ENCODE data around the gene ADAMTS8. TPM values are rescaled to one million over a fixed set of nuclear protein-coding genes. Genes with fewer than 3 reads are reported as not detected.

Gene ADAMTS8
- total RNA-seq, 1 experiment from 2014 or later, result 0.15 TPM

DNA sequence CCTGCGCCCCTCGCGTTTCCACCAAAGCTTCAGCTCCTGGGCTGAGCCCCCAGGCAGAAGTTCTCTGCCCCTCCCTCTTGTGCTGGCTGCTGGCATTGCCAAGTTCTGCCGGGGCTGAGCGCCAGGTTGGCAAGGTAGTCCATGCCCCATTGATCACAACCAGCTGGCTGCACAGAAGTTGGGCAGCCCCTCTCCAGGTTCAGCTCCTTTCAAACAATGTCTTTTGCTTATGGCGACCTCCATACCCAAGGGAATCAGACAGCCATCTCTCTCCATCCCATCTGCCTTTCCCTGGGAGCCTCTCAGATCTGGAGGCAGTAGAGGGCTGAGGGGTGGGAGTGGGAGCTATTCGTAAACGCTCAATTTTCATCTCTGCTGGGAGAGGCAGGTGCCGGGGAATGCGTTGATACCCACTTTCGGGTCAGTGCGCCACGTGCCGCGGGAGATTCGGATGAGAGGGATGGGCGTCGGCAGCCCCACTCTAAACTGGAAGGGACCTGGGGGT, 1.5 kb downstream of the ADAMTS8 start:
- TF ChIP-seq TCF7L2 (IDR thresholded peaks at IDR 0.05; ENCODE audit: low read depth, low read length), result no peak
- TF ChIP-seq SIN3A (IDR thresholded peaks at IDR 0.05; ENCODE audit: borderline replicate concordance, insufficient read depth, low read depth, low read length), result no peak
- TF ChIP-seq, protein P1, sequence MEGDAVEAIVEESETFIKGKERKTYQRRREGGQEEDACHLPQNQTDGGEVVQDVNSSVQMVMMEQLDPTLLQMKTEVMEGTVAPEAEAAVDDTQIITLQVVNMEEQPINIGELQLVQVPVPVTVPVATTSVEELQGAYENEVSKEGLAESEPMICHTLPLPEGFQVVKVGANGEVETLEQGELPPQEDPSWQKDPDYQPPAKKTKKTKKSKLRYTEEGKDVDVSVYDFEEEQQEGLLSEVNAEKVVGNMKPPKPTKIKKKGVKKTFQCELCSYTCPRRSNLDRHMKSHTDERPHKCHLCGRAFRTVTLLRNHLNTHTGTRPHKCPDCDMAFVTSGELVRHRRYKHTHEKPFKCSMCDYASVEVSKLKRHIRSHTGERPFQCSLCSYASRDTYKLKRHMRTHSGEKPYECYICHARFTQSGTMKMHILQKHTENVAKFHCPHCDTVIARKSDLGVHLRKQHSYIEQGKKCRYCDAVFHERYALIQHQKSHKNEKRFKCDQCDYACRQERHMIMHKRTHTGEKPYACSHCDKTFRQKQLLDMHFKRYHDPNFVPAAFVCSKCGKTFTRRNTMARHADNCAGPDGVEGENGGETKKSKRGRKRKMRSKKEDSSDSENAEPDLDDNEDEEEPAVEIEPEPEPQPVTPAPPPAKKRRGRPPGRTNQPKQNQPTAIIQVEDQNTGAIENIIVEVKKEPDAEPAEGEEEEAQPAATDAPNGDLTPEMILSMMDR (IDR thresholded peaks at IDR 0.05), result no peak
- no peak for TF ChIP-seq POLR2AphosphoS5 (IDR thresholded peaks at IDR 0.05; ENCODE audit: low read depth, low read length)
- TF ChIP-seq, protein P2, sequence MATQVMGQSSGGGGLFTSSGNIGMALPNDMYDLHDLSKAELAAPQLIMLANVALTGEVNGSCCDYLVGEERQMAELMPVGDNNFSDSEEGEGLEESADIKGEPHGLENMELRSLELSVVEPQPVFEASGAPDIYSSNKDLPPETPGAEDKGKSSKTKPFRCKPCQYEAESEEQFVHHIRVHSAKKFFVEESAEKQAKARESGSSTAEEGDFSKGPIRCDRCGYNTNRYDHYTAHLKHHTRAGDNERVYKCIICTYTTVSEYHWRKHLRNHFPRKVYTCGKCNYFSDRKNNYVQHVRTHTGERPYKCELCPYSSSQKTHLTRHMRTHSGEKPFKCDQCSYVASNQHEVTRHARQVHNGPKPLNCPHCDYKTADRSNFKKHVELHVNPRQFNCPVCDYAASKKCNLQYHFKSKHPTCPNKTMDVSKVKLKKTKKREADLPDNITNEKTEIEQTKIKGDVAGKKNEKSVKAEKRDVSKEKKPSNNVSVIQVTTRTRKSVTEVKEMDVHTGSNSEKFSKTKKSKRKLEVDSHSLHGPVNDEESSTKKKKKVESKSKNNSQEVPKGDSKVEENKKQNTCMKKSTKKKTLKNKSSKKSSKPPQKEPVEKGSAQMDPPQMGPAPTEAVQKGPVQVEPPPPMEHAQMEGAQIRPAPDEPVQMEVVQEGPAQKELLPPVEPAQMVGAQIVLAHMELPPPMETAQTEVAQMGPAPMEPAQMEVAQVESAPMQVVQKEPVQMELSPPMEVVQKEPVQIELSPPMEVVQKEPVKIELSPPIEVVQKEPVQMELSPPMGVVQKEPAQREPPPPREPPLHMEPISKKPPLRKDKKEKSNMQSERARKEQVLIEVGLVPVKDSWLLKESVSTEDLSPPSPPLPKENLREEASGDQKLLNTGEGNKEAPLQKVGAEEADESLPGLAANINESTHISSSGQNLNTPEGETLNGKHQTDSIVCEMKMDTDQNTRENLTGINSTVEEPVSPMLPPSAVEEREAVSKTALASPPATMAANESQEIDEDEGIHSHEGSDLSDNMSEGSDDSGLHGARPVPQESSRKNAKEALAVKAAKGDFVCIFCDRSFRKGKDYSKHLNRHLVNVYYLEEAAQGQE (IDR thresholded peaks at IDR 0.05; ENCODE audit: insufficient read depth in 1 of 2, low read depth in 2 of 2, low read length in 1 of 2), result no peak
- CTCF ChIA-PET, result interaction anchor here (1.0 to 1.5 kb wide), 2 partner anchors 435 to 468 kb away, joined by 3 read pairs; no protein-coding TSS in a partner anchor
- peaks cover 35% of the 10 kb centered on the region for H3K27me3 ChIP-seq (ENCODE audit: control insufficient read depth, insufficient read depth, low read length)
- H3K4me3 ChIP-seq (ENCODE audit: low read depth in 2 of 2, low read length in 2 of 2), result no peak overlapping the region
- POLR2A ChIA-PET, result no interaction called here
- no TSS peak for BruUV-seq (replicated peaks)
- intact Hi-C loops (cut with micrococcal nuclease; ENCODE audit: unreplicated experiment) (loop anchor here (2.0 kb wide), 1 partner anchor 214 kb away; no protein-coding TSS in a partner anchor), in situ Hi-C loops (cut with HindIII; ENCODE audit: low pct_unique_long_range_greater_than_20kb, low sequenced_read_pairs) (no loop called here)
- DNase-seq (ENCODE audit: low read depth, low spot score) (no peak), ATAC-seq (no peak)
- no peaks in the 10 kb centered on the region for H3K36me3 ChIP-seq (ENCODE audit: control insufficient read depth, insufficient read depth, low read length)
- H3K9me3 ChIP-seq (ENCODE audit: control insufficient read depth, insufficient read depth, low read depth, low read length), result no peaks in the 10 kb centered on the region
- H3K4me1 ChIP-seq (ENCODE audit: control insufficient read depth, insufficient read depth, low read length), result 0 out of 2 replicates have a peak, but pooled peaks cover 9% of the 10 kb centered on the region
- no peak overlapping the region for H3K27ac ChIP-seq (ENCODE audit: low read length)

DNA sequence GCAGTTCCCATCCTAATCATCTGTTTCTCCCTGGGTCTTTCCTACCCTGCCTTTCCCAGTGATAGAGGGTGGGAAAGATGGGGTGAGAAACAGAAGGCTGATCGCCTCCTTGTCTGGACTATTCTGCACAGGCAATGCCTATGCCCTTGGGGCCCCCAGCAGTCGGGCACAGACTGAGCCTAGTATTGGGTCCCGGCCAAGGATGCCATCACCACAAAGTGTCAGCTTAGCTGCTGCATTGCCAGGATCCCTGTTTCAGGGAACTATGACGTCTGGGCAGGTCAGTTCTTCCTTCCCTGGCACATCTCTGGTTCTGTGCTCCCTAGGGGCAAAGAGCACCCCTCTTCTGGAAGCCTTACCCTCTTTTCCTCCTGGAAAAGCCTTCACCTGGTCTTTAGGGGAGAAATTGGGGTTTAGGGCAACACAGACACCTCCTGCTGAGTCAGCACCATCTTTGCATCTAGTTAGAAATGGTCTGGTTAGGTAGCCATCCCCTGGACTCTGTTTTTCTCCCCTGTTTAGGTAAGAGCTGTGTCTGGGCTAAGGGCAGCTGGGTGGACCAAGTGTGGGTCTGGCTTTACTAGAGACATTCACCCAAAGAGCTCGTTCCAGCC, 2.1 kb downstream of the ADAMTS8 start:
- BruUV-seq (replicated peaks), result no TSS peak
- intact Hi-C loops (cut with micrococcal nuclease; ENCODE audit: unreplicated experiment) (loop anchor here (2.0 kb wide), 1 partner anchor 214 kb away; no protein-coding TSS in a partner anchor), in situ Hi-C loops (cut with HindIII; ENCODE audit: low pct_unique_long_range_greater_than_20kb, low sequenced_read_pairs) (no loop called here)
- Histone ChIP-seq H3K27ac (ENCODE audit: low read length) (no peak overlapping the region), H3K4me3 (ENCODE audit: low read depth in 2 of 2, low read length in 2 of 2) (no peak overlapping the region), H3K9me3 (ENCODE audit: control insufficient read depth, insufficient read depth, low read depth, low read length) (no peaks in the 10 kb centered on the region), H3K27me3 (ENCODE audit: control insufficient read depth, insufficient read depth, low read length) (peaks cover 38% of the 10 kb centered on the region), H3K4me1 (ENCODE audit: control insufficient read depth, insufficient read depth, low read length) (0 out of 2 replicates have a peak, but pooled peaks cover 9% of the 10 kb centered on the region), H3K36me3 (ENCODE audit: control insufficient read depth, insufficient read depth, low read length) (no peaks in the 10 kb centered on the region)
- no peak for DNase-seq (ENCODE audit: low read depth, low spot score)
- ATAC-seq, result no peak
- CTCF ChIA-PET, result interaction anchor here (1.0 to 1.5 kb wide), 2 partner anchors 436 to 468 kb away, joined by 3 read pairs; no protein-coding TSS in a partner anchor
- POLR2A ChIA-PET, result no interaction called here
- no peak for TF ChIP-seq TCF7L2 (IDR thresholded peaks at IDR 0.05; ENCODE audit: low read depth, low read length)
- no peak for TF ChIP-seq SIN3A (IDR thresholded peaks at IDR 0.05; ENCODE audit: borderline replicate concordance, insufficient read depth, low read depth, low read length)
- TF ChIP-seq, protein P1 (IDR thresholded peaks at IDR 0.05), result no peak
- TF ChIP-seq, protein P2 (IDR thresholded peaks at IDR 0.05; ENCODE audit: insufficient read depth in 1 of 2, low read depth in 2 of 2, low read length in 1 of 2), result no peak
- TF ChIP-seq POLR2AphosphoS5 (IDR thresholded peaks at IDR 0.05; ENCODE audit: low read depth, low read length), result no peak
